Effector memory CD8-positive, alpha-beta T cell (primary cell): ENCODE results near the gene GP9.
A peak's percentile ranks its signal among the peaks of the same experiment; 100 is the strongest.
"Not testable (repeated sequence)": the region's sequence is repeated elsewhere in the genome, so short reads cannot be mapped to it uniquely, and the experiment has no call there.

Experiments used
- ATAC-seq: fragments of 150-1000 bp; cut with Tn5 transposase; replicated peaks from 2 replicates; pipeline ENCODE4 v1.10.0; 2021; ENCODE audit warnings: mild to moderate bottlenecking, moderate library complexity
- DNase-seq, 3 experiments: peaks; one replicate each; pipeline ENCODE4 v3.0.0; 2021
- H3K27ac Mint-ChIP-seq, 2 donors: one replicate each; pipeline ENCODE4 v1.8.0; 2022; ENCODE audit warnings: mild to moderate bottlenecking in 2 of 2, mixed read lengths in 2 of 2, moderate library complexity in 2 of 2
- H3K27me3 Mint-ChIP-seq, 2 donors: one replicate each; pipeline ENCODE4 v1.8.0; 2022; ENCODE audit warnings: mixed read lengths in 2 of 2
- H3K36me3 Mint-ChIP-seq: one replicate; pipeline ENCODE4 v1.8.0; 2022; ENCODE audit warnings: mild to moderate bottlenecking, moderate library complexity, mixed read lengths; ENCODE audit not compliant: insufficient read depth
- H3K4me1 Mint-ChIP-seq, 2 donors: one replicate each; pipeline ENCODE4 v1.8.0; 2022; ENCODE audit warnings: low read depth in 2 of 2, mixed read lengths in 2 of 2
- H3K4me3 Mint-ChIP-seq, 2 donors: one replicate each; pipeline ENCODE4 v1.8.0; 2022; ENCODE audit warnings: mild to moderate bottlenecking in 2 of 2, mixed read lengths in 2 of 2, moderate library complexity in 2 of 2
- H3K9me3 Mint-ChIP-seq, 2 donors: one replicate each; pipeline ENCODE4 v1.8.0; 2022; ENCODE audit warnings: mixed read lengths in 2 of 2

GP9 gene

GRCh38 chr3:129082026-129082425, 21.4 kb downstream of the GP9 start:
- no peak overlapping the region for H3K4me3 Mint-ChIP-seq
- no peak overlapping the region for H3K27ac Mint-ChIP-seq
- ATAC-seq (no peak), DNase-seq (no peak)
- peaks cover 9% of the 10 kb centered on the region for H3K36me3 Mint-ChIP-seq
- H3K9me3 Mint-ChIP-seq, result no peaks in the 10 kb centered on the region
- H3K27me3 Mint-ChIP-seq, result no peaks in the 10 kb centered on the region
- peaks cover 0 to 4% of the 10 kb centered on the region in 2 donors for H3K4me1 Mint-ChIP-seq

- no peak for ATAC-seq
- Mint-ChIP-seq H3K4me3 (no peak overlapping the region), H3K36me3 (peaks cover 9% of the 10 kb centered on the region), H3K27ac (no peak overlapping the region), H3K27me3 (no peaks in the 10 kb centered on the region), H3K9me3 (no peaks in the 10 kb centered on the region), H3K4me1 (peaks cover 0 to 4% of the 10 kb centered on the region in 2 donors)
- DNase-seq, result no peak
Observed at GRCh38 chr3:129084501-129084900, 23.9 kb downstream of the GP9 start.

DNA sequence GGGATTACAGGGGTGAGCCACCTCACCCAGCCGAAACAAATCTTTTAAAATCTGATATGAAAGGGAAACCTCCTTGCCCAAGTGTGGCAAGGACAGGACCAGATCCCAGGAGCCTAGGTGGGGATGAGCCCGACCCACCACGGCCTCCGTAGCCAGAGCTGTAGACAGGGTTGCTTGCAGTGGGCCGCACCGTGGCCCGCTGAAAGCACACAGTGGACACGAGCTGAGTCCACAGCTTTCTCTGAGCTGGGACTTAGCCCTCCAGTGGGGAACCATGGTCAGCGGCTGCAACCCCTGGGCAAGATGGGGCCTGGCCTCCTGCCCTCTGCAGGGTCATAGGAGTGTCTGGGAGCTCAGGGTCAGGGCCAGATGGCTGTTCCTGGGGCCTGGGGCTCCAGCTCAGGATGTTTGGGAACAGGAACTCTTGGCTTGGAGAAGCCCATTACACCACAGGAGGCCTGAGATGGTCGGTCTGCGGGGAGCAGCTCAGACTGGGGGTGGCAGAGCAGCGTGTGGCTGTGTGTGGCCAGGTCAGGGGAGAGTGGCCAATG, 24.7 kb downstream of the GP9 start:
- H3K27me3 Mint-ChIP-seq, result no peaks in the 10 kb centered on the region
- ATAC-seq (no peak), DNase-seq (no peak)
- peaks cover 0 to 4% of the 10 kb centered on the region in 2 donors for H3K4me1 Mint-ChIP-seq
- H3K27ac Mint-ChIP-seq, result peak overlapping the region; percentile 35 to 79
- H3K9me3 Mint-ChIP-seq, result no peaks in the 10 kb centered on the region
- peaks cover 9% of the 10 kb centered on the region for H3K36me3 Mint-ChIP-seq
- no peak overlapping the region for H3K4me3 Mint-ChIP-seq

DNA sequence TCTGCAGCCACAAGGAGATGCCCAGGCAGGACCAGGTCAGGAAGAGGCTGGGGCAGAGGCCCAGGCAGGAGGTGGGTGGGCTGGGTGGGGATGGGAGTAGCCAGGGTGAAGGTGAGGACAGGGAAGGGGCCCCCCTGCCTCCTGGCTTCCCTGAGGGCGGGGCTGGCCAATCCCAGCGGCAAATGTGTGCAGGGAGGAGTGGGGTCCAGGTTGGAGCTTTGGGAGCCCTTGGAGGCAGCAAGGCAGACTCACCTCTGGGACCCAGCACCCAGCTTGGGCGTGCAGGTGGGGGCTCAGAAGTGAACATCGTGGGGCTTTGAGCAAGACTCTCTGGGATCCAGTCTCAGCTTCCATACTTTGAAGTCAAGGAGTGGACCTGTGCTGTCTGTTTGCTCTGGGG, 25.2 kb downstream of the GP9 start:
- Mint-ChIP-seq H3K27ac (peak overlapping the region; percentile 62 to 79), H3K9me3 (no peaks in the 10 kb centered on the region), H3K4me1 (peaks cover 0 to 4% of the 10 kb centered on the region in 2 donors), H3K36me3 (peaks cover 9% of the 10 kb centered on the region), H3K4me3 (no peak overlapping the region), H3K27me3 (no peaks in the 10 kb centered on the region)
- ATAC-seq, result no peak
- DNase-seq, result no peak

DNA sequence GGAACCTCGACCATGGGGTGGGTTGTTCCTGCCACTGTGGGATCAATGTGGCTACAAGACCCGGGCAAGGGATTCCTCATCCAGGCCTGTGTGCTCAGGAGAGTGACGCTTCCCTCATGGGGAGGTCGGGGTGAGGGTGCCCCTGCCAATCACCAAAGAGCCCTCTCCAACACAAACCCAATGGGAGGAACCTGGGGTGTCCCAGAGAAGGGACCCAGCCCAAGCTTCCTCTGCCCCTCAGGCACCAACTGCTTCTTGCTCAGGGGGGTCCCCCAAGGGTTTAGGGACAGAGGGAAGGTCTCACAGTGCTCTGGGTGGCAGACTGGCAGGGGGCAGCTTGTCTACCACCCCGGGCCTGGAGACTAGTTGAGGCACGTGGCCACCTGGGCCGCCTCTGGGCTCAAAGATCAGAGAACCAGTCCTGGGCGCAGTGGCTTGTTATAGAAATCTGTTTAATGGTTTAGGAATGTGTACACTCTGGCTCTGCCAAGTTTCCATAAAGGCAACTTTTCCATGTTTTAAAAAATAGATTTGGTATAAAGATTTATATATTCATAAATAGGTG, 26.6 kb downstream of the GP9 start:
- no peak overlapping the region for H3K27ac Mint-ChIP-seq
- no peak for ATAC-seq

GRCh38 chr3:129087904-129088303, 27.3 kb downstream of the GP9 start:
- not testable (repeated sequence) for H3K4me3 Mint-ChIP-seq, H3K27ac Mint-ChIP-seq, H3K9me3 Mint-ChIP-seq, H3K4me1 Mint-ChIP-seq, H3K27me3 Mint-ChIP-seq, DNase-seq
- ATAC-seq, result peak; percentile 55
- H3K36me3 Mint-ChIP-seq, result peaks cover 27% of the 10 kb centered on the region

More for the DNA sequence above, 26.6 kb downstream of the GP9 start:
- no peak for DNase-seq
- Mint-ChIP-seq H3K36me3 (peaks cover 21% of the 10 kb centered on the region), H3K4me3 (no peak overlapping the region), H3K9me3 (no peaks in the 10 kb centered on the region), H3K4me1 (peaks cover 0 to 3% of the 10 kb centered on the region in 2 donors), H3K27me3 (no peaks in the 10 kb centered on the region)

GRCh38 chr3:129088312-129088711, 27.7 kb downstream of the GP9 start:
- ATAC-seq, H3K9me3 Mint-ChIP-seq, H3K4me1 Mint-ChIP-seq, DNase-seq, H3K27ac Mint-ChIP-seq, H3K27me3 Mint-ChIP-seq, H3K4me3 Mint-ChIP-seq: not testable (repeated sequence)
- H3K36me3 Mint-ChIP-seq, result peaks cover 31% of the 10 kb centered on the region

GRCh38 chr3:129095285-129095684, 34.7 kb downstream of the GP9 start:
- ATAC-seq (no peak), DNase-seq (no peak)
- H3K9me3 Mint-ChIP-seq, result no peaks in the 10 kb centered on the region
- H3K4me3 Mint-ChIP-seq, result no peak overlapping the region
- H3K27me3 Mint-ChIP-seq, result no peaks in the 10 kb centered on the region
- H3K27ac Mint-ChIP-seq, result peak overlapping the region in 1 of 2 donors; percentile 71
- peaks cover 20 to 25% of the 10 kb centered on the region in 2 donors for H3K4me1 Mint-ChIP-seq
- peaks cover 52% of the 10 kb centered on the region for H3K36me3 Mint-ChIP-seq

- Mint-ChIP-seq H3K27me3 (no peaks in the 10 kb centered on the region), H3K4me3 (no peak overlapping the region), H3K4me1 (peaks cover 44 to 61% of the 10 kb centered on the region in 2 donors), H3K36me3 (peaks cover 18% of the 10 kb centered on the region), H3K27ac (peak overlapping the region in 1 of 2 donors; percentile 14), H3K9me3 (no peaks in the 10 kb centered on the region)
- ATAC-seq (no peak), DNase-seq (no peak)
Observed at GRCh38 chr3:129100274-129100673, 39.7 kb downstream of the GP9 start.

- DNase-seq, result no peak
- peaks cover 12% of the 10 kb centered on the region for H3K36me3 Mint-ChIP-seq
- no peak overlapping the region for H3K4me3 Mint-ChIP-seq
Observed at GRCh38 chr3:129101370-129102138, 41.0 kb downstream of the GP9 start.

GRCh38 chr3:129103296-129103695, 42.7 kb downstream of the GP9 start:
- H3K27ac Mint-ChIP-seq, result no peak overlapping the region
- H3K36me3 Mint-ChIP-seq, result peaks cover 17% of the 10 kb centered on the region
- no peak for DNase-seq
- ATAC-seq, result no peak
- H3K4me3 Mint-ChIP-seq, result no peak overlapping the region
- no peaks in the 10 kb centered on the region for H3K27me3 Mint-ChIP-seq
- peaks cover 44 to 57% of the 10 kb centered on the region in 2 donors for H3K4me1 Mint-ChIP-seq
- no peaks in the 10 kb centered on the region for H3K9me3 Mint-ChIP-seq

More at GRCh38 chr3:129101370-129102138, 41.0 kb downstream of the GP9 start:
- peaks cover 45 to 61% of the 10 kb centered on the region in 2 donors for H3K4me1 Mint-ChIP-seq
- ATAC-seq, result no peak
- peak overlapping the region; percentile 33 to 74 for H3K27ac Mint-ChIP-seq
- H3K9me3 Mint-ChIP-seq, result no peaks in the 10 kb centered on the region
- H3K27me3 Mint-ChIP-seq, result no peaks in the 10 kb centered on the region

DNA sequence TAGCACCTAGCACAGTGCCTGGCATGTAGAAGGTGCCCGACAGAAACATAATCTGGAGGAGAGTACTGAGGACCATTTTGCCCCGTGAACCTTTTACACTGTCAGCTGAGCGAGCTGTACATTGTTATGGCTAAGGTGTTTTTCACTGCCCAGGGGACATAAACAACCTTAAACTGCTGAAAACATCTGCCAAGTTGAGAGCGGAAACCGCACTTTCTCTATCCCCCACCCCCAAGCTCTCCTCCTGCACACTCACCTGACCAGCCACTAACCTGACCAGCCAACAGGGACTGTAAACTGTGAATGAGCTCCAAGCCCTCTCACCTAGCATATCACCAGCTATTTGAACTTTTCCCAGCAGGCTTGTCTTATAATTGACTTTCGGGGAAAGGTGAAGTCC, 43.5 kb downstream of the GP9 start:
- no peak for ATAC-seq
- Mint-ChIP-seq H3K36me3 (peaks cover 23% of the 10 kb centered on the region), H3K27ac (peak overlapping the region in 1 of 2 donors; percentile 42), H3K4me3 (no peak overlapping the region), H3K9me3 (no peaks in the 10 kb centered on the region), H3K27me3 (no peaks in the 10 kb centered on the region), H3K4me1 (peaks cover 47 to 61% of the 10 kb centered on the region in 2 donors)
- DNase-seq, result no peak

GRCh38 chr3:129104498-129105079, 44.0 kb downstream of the GP9 start:
- ATAC-seq (no peak), DNase-seq (no peak)
- H3K4me1 Mint-ChIP-seq, result peaks cover 47 to 60% of the 10 kb centered on the region in 2 donors
- H3K27me3 Mint-ChIP-seq, result no peaks in the 10 kb centered on the region
- no peaks in the 10 kb centered on the region for H3K9me3 Mint-ChIP-seq
- no peak overlapping the region for H3K4me3 Mint-ChIP-seq
- peaks cover 28% of the 10 kb centered on the region for H3K36me3 Mint-ChIP-seq
- peak overlapping the region in 1 of 2 donors; percentile 42 for H3K27ac Mint-ChIP-seq
